NCI-H510A (cell line): ENCODE data around the gene SFMBT2.
"Not testable (repeated sequence)": the region's sequence is repeated elsewhere in the genome, so short reads cannot be mapped to it uniquely, and the experiment has no call there.

Source experiments
- DNase-seq: peaks from one replicate; lab custom pipeline; 2025; lab: John Stamatoyannopoulos, UW

The SFMBT2 gene

DNA sequence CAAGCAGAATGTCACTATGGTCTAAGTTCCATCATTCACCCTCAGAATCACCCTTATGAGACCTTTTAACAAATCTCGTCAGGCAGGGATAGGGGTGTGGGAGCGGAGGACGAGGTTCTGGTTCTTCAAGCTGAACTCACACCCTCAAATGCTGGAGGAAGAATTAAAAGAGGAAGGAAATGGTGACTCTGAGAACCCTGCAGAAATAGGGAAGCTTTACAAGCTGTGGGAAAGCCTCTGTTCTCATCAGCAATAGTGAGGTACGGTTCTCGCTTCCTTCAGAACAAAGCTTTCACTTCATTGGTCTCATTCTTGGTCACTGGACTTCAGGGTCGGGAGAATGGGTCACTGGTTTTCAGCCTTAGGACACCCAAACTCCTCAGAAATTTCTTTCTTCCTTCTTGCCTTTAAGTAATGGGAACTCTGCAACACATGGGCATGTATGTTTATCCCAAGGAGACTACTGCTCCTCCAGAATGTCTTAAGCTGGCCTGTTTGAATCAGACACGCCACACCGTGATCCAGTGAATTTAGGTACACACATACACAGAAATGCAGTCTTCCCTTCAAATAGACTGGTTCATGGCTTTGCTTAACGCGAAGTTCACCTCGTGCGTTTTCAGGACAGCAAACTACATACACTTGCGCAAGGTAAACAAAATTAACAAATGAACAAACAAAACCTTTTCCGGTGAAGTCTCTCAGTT, 226.0 kb downstream of the SFMBT2 start:
- DNase-seq, result no peak

DNA sequence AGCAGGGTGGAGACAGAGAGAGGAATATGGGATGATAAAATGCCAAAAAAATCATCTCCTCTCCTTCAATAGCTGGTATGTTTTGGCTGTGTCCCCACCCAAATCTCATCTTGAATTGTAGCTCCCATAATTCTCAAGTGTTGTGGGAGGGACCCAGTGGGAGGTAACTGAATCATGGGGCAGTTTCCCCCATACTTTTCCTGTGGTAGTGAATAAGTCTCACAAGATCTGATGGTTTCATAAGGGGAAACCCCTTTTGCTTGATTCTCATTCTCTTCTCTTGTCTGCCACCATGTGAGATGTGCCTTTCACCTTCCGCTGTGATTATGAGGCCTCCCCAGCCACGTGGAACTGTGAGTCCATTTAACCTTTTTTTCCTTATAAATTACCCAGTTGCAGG, 226.7 kb downstream of the SFMBT2 start:
- not testable (repeated sequence) for DNase-seq

DNA sequence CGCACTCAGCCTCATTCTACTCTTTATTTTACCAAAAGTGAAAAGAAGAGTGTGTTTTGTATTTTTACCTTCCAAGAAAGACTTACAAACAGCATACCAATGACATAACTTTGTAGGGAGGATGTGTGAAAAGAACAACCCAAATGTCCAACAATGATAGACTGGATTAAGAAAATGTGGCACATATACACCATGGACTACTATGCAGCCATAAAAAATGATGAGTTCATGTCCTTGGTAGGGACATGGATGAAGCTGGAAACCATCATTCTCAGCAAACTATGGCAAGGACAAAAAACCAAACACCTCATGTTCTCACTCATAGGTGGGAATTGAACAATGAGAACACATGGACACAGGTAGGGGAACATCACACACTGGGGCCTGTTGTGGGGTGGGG, 228.5 kb downstream of the SFMBT2 start:
- not testable (repeated sequence) for DNase-seq

DNA sequence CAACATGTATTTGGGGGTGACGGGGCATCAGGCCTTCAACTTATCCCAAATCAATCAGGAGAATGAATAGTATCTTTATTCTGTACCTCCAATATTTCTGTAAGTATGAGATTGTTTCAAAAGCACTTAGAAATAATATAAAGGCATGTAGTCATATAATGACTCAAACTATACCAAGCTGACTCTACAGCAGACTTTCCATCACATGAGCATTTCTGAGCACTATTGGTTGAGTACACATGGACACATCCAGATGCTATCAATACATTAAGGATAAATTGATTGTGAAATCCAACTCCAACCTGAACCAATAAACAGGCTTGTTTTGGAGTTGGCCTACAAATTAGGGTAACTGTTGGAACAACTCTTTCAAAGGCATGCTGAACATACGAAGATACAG, 229.4 kb downstream of the SFMBT2 start:
- DNase-seq, result no peak

DNA sequence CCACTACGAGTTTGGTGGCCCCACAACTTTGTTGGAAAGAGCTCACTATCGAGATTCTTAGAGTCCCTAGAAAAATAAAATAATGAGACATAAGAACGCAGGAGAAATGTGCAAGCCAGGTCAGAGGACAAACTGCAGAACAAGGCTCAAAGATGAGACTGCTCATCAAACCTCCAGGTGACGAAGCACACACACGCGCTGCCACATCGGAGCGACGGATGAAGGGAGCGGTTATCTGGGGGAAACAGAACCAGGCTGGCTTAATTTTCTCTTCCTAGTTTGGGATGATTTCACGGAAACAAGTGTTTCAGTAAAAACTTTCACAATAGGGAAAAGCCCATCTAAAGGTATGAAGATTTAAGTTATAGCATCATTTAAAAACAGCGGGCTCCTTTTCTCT, 231.3 kb downstream of the SFMBT2 start:
- DNase-seq, result no peak

DNA sequence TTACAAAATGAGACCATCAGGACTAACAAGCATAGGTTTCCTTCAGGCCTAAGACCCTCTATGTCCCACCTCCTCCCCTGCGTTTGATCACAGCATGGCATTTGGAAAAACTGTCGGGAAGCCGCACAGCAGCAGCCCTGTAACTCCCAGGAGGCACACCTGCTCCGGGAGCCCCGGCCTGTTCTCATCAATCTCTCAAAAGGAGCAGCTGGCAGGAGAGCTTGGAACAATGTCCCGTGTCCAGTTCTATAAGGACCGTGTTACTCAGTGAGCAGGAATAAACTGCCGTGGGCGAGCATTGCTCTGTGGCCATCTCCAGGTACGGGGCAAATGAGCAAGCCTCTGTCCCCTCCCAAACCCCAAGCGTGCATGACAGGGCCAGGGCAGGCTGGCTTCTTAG, 236.9 kb downstream of the SFMBT2 start:
- no peak for DNase-seq

DNA sequence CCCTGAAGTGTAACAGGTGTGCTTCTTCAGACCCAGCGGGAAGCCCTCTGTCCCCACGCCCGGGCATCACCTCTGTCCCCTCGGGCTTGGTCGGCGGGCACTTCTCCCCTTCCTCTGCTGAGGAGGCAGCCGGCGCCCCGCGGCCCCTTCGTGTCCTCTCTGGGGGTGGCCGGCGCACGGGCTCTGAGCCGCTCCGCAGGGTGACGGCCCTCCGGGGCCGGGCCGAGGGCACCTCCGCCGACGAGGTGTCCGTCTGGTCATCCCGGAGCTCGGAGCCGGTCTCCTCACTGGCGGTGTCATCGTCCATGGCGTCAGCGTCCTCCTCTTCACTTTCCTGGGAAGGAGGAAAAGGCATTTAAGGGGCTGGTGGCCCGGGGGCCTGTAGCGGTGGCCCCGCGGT, 239.0 kb downstream of the SFMBT2 start:
- no peak for DNase-seq

DNA sequence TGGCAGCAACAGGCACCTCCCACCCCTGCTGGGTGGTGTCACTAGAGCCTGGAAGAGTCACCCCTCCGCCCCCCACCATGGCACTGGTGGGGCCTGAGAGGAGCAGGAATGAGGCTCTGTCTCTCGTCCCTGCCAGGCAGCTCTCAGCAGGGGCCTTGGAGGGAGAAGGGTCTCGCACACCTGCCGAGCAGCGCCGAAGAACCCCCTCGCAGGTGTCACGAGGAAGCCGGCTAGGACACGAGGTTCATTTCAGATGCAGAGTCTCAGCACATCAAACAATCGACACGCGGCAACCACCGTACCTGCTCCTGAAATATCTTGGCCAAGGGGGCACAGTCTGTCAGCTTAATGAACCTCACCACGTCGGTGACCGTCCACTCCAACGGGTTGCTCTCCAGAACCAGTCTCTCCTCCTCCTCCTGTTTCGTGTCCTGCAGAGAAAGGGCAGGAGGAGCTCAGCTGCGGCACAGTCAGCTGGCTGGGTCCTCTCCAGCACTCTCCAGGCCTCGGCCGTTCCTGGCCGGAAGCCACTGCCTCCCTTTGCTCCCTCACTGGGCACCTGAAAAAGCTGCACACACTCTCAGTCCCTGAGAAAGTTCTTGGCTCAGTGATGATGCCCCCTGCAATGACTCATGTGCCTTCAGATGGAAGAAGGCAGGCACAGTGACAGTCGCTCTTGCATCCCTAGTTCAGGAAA, 240.1 kb downstream of the SFMBT2 start:
- DNase-seq, result no peak

DNA sequence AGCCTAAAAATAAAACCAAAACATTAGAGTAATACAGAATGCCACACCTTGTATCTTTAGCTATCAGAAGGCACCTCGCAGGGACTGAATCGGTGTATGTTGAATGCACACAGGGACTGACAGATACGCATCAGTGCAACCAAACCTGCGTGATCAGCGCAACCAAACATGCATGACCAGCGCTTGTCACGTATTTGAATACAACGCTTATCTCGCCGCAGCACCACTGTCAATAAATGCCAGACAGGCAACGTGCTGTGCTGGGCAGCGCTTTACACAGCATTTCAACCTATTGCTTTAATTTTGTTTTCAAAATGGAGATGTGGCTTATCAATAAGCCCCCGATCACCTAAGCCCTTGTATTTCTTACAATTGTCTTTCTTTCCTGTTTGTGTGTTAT, 242.4 kb downstream of the SFMBT2 start:
- no peak for DNase-seq

DNA sequence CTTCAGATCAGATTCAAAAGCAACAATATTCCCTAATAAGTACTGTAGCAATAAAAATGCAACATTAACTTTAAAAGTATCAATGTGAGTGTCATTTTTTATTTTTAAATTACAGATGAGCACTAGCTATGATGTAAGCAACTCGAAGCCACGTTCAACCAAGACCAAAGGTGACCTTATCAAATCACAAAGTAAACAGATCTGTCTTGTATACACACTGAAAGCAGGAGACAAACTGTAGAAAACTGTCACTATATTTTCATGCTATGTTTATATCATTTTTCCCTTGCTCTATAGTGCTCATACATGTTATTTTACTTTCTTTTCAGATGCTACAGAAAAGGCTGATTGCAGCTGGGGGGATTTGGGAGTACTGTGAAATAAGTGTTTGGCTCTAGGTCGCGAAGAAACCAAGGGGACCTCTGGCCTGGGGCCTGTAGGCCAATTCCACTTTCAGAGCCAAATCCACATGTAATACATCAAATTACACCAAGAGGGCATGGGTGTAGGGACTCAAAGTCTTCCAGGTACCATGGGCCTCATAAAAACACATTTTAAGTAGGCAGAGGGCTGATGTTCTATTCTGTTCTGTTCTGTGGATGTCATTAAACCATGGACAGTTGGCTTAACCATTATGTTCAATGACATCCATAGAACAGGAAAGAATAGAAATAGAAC, 245.2 kb downstream of the SFMBT2 start:
- no peak for DNase-seq

DNA sequence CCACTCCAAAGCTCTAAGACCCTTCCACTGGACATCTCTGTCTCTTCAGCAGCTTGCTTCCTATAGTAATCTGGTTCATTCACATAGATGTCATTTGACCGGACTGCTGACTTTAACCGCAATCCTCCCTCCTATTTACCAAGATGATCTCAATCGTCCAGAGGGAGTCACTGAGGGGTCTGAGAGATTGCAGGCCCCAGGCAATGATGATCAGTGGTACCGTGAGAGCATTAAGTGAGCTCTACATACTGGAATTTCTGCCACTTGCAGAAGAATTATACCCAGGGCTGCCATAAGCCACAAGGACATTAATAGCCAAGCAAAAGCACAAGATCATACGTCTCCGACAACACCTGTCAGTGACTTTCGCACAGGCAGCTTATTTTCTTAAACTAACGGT, 245.9 kb downstream of the SFMBT2 start:
- DNase-seq, result no peak

DNA sequence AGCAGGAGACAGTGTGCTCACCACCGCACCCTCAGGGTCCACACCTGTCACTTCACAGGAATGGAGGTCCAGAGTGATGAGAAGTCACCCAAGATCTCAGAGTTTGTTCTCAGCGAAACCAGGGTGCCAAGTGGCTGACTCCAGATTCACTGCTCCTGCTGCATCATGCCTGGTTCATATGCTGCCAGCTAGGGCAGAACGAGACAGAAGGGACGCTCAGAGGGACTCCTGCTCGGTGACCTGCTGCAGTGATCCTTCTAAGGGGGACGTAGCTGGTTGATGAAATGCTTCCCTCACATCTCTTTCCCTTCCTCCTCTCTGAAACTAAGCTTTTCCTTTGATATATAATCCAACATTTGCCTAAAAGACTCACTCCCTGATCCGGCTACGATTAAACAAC, 248.5 kb downstream of the SFMBT2 start:
- no peak for DNase-seq

DNA sequence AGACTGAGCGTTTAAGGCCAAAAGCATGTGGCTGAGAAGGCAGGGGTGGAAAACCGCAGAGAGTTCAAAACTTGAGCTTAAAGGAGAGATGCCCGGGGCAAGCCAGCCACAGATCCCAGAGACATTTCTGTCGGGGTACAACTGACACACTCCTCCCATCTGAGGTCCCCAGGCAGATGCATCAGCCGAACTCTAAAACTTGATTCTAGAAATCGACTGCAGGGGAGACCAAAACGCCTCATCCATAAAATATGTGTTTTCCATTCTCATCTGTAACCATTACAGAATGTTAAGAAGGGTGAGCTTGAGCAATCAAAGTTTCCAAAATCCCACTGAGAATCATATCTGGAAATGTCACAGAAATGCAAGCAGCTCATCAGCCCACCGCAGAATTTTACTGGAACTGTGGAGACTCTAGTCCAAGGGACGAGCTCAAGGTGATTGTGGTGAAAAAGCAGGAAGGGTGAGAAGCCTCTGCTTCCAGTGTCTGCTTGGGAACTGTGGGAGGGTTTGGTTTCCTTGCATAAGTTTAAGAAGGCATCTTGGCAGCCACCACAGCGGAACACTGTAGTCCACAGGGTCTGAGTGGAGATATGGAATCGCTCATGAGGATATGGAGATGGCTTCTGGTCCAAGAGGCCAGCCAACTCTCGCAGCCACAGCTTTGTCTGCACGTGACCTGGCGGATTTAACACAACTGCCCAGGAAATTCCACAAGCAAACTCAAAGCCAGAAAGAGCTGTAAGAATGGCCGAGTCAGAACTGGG, 249.2 kb downstream of the SFMBT2 start:
- DNase-seq, result no peak

DNA sequence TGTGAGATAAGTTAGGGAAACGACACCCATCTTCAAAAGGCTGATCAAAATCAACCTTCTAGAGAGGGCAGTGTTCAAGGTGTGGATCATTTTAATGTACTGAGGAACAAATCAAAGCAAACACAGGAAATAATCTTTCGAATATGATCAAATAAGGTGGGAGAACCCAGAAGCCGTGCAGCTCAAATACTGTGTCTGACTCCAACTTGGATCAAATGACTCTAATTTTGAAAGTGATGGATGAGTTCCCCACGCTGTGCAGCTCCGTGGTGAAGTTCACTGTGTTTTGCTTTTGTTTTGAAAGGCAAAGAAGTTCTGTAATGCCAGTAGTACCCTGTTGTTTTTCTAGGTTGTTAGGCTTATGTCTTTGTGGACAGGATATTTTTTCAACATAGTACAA, 250.9 kb downstream of the SFMBT2 start:
- no peak for DNase-seq

DNA sequence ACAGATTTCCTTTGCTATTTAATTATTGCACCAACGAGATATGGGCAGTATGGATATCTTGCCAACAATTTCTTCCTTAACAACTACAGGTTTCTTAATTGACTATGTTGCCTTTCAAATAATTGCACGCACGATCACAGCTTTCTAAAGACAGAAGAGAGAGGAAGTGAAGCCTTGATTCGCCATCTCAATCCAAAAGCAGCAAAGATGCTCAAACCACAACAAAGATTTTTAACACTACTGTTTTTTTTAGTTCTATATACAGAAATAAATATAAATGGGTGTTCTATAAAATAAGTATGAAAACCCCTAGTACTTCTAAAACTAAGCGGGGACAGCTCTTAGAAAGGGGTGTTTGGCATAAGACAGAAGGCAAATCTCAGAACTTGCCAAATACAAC, 251.3 kb downstream of the SFMBT2 start:
- no peak for DNase-seq

DNA sequence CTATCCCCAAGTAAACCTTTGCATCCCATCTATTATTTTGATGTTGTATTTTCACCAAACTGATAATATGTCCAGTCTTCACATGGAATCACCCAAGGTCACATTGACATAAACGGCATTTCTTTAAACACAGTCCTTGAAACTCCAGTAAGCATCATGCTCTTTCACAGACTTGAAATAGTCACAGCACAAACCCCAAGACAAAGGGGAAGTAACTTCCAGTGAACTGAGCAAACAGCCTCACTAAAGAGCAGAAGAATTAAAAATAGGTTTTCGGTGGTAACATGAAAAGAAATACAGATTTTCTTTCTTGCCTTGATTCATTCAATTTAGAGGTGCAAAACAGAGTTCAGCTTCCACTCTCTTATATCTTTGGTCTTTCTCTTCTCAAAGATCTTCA, 253.7 kb downstream of the SFMBT2 start:
- DNase-seq, result no peak

DNA sequence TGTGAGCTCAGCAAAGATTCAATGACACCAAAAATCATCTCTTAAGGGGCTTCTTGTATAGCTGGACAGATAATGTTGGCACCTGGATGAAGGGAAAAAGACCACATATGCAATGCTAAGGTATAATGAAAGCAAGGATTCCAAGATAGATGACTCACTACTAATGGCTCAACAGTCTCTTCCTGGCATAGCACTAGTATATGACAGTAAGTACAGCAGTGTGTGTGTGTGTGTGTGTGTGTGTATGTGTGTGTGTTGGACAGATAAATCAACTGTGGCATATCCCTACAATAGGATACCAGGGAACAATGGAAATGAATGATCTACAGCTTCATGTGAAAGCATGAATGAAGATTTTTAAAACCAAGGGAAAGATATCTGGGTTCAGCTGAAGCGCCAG, 257.1 kb downstream of the SFMBT2 start:
- no peak for DNase-seq

DNA sequence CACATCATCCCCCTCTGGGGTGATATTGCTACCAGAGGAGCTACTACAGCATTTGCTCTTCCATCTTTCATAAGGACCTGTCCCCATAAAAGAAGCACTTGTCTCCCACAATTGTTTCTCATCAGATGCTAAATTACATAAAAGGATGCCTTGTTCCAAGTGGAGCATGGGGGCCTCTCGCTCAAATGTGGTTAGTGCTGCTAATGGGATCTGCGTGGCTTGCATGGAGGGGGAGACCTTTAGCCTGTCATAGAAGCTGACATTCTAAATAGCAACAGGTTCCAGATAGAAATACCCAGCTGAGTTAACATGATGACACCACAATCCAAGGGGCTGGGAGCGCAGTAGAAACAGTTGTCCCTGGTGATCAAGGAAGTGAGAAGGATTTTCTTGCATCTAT, 257.9 kb downstream of the SFMBT2 start:
- DNase-seq, result no peak

DNA sequence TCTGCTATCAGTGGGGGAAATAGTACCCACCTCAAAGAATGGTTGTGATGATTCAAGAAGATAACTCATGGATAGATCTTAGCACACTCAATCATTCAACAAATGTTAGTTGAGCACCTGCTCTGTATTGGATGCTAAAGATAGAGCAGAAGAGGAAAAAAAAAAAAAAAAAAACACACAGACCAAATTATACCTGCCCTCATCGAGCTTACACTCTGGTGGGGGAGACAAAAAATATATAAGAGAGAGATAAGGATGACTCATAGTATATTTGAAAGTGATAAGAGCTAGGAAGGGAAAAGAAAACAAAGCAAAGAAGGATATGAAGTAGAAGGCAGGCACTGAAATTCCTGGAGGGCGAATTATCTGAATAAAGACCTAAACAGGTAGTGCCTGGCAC, 258.5 kb downstream of the SFMBT2 start:
- no peak for DNase-seq

DNA sequence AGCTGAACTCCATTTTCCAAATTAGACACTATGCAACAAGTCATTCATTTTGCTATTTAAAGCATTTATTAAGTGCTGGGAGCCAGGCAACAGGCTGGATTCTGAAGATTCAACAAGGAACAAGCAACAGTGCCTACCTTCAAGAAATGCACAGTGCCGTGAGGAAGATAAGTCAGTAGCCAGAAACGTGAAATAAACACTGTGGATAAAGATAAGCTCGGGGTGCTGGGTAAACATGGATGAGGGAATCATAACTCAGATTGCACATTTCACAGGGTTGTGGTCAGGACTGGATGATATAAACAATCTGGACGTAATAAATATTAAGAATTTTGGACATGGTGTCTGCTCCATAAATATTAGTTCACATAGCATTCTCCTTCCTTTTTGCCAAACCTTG, 259.3 kb downstream of the SFMBT2 start:
- DNase-seq, result no peak

DNA sequence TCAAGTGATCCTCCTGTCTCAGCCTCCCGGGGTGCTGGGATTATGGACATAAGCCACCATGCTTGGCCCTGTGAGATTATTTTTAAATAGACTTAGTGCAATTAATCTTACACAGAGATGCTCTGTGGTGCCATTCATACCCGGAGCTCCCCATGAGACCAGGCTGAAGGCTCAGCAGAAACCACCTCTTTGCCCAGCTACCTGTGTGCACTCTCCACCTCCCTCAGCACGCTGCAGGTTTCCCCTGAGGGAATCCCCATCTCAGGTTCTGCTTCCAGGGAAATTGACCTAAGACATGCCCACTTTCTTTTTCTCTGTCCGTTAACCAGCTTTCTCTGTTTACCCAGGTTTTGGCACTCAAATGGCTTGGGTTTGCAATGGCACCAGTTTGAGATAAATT, 260.5 kb downstream of the SFMBT2 start:
- DNase-seq, result no peak

DNA sequence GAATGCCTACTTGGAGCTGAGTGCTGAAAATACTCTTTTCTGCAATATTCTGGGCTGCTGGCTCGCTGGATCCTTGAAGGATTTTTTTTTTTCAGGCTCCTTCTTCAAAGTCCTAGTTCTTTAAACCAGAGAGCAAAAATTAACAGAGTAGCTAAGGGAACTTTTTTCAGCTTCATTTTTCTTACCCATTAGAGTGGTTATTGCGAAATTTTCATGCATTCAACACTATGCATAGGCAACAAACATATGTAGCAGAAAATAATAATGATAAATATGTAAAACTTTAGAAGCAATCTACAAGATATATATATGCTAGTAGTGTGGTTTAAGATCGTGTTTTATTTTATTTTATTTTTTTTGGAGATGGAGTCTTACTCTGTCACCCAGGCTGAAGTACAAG, 264.6 kb downstream of the SFMBT2 start:
- no peak for DNase-seq

DNA sequence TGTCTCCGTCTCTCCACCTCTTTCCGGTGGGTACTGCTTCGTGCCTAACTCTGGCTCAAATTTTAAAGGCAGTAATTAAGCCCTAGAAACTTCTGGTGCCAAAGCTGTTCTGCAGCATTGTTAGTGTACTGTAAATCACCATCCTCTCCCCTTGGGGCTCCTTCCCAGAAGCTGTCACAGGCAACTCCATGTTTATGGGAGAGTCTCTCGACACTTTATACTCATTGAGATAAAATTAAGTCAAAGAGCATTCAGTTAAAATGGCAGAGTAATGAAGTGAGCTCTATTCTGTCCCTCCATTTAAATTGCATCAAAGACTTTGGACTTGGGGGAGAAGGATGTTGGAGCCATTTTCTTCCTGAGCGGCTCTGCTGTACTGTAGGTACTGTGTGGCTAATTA, 274.8 kb downstream of the SFMBT2 start:
- DNase-seq, result no peak
